Measurements from ENCODE around the gene MTX1.

GRCh38 chr1:155175927-155176371 lies 32.5 kb upstream of the MTX1 start:
- no peak for TF ChIP-seq POLR2A (IDR thresholded peaks at IDR 0.05)
- TF ChIP-seq POLR2AphosphoS5 (IDR thresholded peaks at IDR 0.05) = no peak

All from upper lobe of left lung (tissue), 4 donors.